Effector CD4-positive, alpha-beta T cell (primary cell): ENCODE data around the gene RASA2.

Source experiments
- DNase-seq: peaks from one replicate; pipeline ENCODE4 v3.0.0-alpha.2; 2020
- total RNA-seq: gene quantifications from one replicate; lab custom pipeline; 2026; lab: John Stamatoyannopoulos, UW

The RASA2 gene
- total RNA-seq = 283 reads per million, percentile 95 among the genes with 10 or more reads in this experiment

- DNase-seq = peak; percentile 57
Observed at GRCh38 chr3:141486746-141487520, at the start of gene RASA2. Gene RASA2, plus strand, starts transcription at chr3:141487027. Its CDS starts 57 bp downstream, at chr3:141487084.

DNA sequence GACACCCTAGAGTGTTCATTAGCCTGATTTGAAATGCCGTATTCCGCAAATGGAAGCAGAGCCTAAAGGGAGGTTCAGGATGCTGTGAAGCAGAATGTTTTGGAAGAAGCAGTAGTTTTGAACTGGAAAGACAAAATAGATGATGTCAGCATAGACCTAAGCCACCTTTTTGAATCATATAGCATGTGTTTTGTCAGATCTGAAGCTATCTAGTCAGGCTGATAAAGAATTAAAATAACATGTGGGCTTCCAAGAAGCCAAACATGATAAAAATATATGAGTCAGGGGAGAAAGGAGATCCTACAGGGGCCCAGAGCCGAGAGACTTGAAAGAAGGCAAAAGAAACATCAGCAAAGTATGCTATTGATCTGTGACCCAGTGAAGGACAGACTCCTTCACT, 47.2 kb upstream of the RASA2 start:
- DNase-seq = no peak

DNA sequence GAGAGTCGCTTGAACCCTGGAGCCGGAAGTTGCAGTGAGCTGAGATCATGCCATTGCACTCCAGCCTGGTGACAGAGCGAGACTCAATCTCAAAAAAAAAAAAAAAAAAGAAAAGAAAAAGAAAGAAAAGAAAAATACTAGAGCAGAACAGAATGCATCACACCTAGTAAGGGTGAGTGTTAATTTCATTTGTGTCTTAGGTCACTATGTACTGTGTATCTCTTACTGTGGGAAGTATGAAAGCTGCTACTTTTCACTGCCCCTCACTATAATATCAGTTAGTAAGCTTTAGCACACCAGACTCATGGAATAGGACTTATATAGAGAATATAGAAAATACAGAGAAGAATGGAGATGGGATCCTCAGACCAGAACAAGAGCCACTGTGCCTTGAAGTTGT, 45.9 kb upstream of the RASA2 start:
- no peak for DNase-seq

- DNase-seq = peak; percentile 69
Observed at GRCh38 chr3:141441381-141442364, 45.2 kb upstream of the RASA2 start.

GRCh38 chr3:141442446-141442845, 44.4 kb upstream of the RASA2 start:
- DNase-seq = no peak

DNA sequence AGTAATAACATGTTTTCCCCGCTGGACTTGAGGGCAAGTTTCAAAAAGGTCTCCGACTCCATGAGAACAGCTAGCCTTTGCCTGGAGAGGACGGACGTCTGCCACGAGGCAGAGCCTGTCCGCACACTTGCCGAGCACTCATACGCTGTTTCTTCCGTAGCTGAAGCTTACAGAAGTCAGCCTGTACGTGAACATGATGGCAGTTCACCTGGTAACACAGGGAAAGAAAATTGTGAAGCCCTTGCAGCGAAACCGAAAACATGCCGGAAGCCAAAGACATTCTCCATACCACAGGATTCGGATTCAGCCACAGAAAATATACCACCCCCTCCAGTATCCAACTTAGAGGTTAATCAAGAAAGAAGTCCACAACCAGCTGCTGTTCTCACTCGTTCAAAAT, 43.9 kb upstream of the RASA2 start:
- no peak for DNase-seq

DNA sequence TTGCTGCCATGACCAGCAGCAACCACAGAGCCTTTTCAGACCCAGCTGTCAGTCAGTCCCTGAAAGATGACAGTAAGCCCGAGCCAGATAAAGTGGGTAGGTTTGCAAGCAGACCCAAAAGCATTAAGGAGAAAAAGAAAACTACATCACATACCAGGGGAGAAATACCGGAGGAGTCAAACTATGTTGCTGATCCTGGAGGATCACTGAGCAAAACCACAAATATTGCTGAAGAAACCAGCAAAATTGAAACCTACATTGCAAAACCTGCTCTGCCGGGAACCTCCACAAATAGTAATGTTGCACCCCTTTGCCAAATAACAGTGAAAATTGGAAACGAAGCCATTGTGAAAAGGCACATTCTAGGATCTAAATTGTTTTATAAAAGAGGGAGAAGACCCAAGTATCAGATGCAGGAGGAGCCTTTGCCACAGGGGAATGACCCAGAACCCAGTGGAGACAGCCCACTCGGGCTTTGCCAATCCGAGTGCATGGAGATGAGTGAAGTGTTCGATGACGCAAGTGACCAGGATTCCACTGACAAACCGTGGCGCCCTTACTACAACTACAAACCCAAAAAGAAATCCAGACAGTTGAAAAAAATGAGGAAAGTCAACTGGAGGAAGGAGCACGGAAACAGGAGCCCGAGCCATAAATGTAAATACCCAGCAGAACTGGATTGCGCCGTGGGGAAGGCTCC, 42.1 kb upstream of the RASA2 start:
- no peak for DNase-seq

DNA sequence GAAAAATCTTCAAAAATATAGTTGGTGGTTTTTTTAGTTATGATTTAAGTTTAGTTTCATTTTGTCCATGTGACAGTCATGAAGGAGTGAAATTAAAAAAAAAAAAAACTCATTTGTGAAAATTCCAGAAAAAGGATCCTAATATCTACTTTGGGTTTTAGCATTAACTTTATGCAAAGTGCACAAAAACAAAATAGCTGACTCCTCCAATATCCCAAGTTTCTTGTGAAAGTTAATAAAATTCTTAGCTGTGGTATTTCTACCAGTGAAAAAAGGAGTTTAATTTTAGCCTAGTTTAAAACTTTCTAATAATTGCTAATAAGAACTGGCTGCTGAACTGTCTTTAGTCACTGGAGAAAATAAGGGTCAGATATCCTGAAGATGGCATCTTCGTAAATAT, 40.8 kb upstream of the RASA2 start:
- DNase-seq = no peak

- DNase-seq = no peak
Observed at GRCh38 chr3:141446737-141447136, 40.1 kb upstream of the RASA2 start.

- no peak for DNase-seq
Observed at GRCh38 chr3:141447383-141447782, 39.4 kb upstream of the RASA2 start.

GRCh38 chr3:141448606-141449220, 38.1 kb upstream of the RASA2 start:
- DNase-seq = no peak

- no peak for DNase-seq
Observed at GRCh38 chr3:141449424-141449823, 37.4 kb upstream of the RASA2 start.

GRCh38 chr3:141450727-141451375, 36.0 kb upstream of the RASA2 start:
- no peak for DNase-seq

- DNase-seq = peak; percentile 18
Observed at GRCh38 chr3:141452045-141452444, 34.8 kb upstream of the RASA2 start.

DNA sequence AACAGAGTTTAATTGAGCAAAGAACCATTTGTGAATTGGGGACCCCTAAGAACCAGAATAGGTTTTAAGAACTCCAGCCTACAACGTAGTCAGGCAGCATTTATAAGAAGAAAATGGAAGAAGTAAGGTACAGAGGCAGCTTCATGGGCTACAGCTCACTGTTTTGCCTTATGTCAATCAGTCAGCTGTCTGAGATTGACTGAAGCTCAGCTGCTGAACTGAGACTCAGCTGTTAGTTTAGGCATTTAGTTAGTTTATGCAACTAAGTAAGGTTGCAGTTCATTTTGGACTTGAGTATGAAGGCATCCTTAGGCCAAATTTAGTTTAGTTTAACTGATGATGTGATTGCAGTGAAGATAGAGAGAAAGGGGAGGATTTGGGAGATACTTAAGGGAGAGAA, 34.1 kb upstream of the RASA2 start:
- no peak for DNase-seq

GRCh38 chr3:141454054-141454453, 32.8 kb upstream of the RASA2 start:
- DNase-seq = no peak

DNA sequence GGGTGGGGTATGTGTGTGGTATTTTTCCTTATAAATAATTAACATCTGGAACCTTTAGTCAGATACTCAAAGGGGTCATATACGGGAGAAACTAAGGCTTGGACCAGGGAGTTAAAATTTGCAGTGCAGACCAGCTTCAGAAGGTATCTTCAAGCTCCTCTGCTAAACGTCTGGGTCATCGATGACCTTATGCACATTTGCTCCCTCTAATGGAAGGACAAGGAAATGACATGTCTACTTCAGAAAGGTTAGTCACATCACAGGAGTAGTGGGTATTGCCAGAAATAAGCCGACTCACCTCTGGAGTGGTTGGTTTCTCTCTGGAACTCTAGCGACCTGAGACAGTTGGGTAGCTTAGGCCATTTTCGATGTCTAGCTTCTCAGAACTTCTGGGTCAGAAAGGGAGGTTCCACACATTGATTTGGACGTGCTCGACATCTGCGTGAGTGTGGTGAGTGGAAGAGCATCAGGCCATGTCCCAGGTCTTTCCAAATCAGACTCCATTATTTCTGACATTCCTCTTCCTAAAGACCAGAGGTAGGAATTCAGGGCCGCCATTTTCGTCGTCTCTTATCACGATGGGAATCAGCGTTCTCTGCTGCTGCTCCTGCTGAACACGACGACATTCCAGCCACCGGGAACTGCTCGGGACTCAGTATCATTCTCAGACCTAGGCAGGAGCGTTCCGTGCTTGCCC, 31.8 kb upstream of the RASA2 start:
- DNase-seq = peak; percentile 17

DNA sequence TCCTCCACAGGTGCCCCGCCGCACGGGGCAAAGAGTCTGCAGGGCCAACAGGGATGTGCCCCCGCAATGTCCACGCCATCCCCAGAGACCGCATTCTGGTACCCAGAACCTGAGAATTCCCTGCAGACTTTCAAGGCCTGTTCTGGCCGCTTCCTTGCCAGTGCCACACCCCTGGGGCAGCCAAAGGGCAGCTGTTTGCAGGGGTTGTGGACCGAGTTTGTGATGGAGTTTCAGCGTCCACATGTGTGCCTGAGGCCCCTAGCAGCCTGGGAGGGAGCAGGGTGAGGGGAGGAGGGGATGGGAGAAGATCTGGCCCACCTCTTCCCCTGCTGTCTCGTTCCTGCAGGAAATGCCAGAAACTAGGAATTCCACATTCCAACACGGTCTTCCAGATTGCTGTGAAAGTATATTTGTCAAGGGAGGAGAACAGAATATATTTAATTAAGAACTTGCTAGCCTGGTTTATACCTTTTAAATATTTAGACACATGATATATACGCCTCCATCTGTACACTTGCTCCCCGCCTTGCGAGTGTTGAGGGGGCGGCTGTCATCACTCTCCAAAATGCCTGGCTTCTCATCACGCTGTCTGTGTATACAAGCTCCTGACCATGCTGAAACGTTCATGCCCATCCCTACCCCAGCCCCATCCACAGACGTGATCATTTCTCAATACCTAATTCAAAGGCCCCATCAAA, 31.1 kb upstream of the RASA2 start:
- DNase-seq = no peak

DNA sequence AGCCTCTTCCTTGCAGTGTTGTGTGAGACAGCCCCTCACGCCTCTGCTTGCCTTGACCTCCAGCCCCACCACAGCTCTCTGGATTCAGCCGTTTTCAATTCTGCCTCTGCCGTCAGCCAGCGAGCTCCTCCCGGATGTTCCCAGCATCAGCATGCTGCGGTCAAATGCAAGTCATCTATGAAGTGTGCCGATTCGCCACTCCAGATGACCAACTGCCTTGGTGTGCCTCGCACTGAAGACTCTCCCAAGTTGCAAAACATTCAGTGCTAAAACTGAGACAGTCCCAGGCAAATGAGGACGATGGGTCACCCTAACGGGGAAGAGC, 30.6 kb upstream of the RASA2 start:
- DNase-seq = no peak

GRCh38 chr3:141457624-141458236, 29.1 kb upstream of the RASA2 start:
- DNase-seq = no peak
